Upper lobe of left lung (tissue), 4 donors: ENCODE data around the gene SLC17A8.

Experiments used
- CTCF ChIP-seq, 6 experiments: fragments of 450-650 bp in 4 of 6; fragments of 200-600 bp in 2 of 6; sonication (generic) in 2 of 6; IDR thresholded peaks; one replicate each; pipeline ENCODE4 v1.5.1; 2016 to 2019; ENCODE audit warnings: antibody characterized with exemption in 6 of 6
- POLR2A ChIP-seq, 4 donors: fragments of 450-650 bp; IDR thresholded peaks; one replicate each; pipeline ENCODE4 v1.5.1; 2016 to 2017; ENCODE audit warnings: antibody characterized with exemption in 4 of 4, mild to moderate bottlenecking in 2 of 4
- POLR2AphosphoS5 ChIP-seq, 2 donors: sonication (generic); formaldehyde crosslinking; IDR thresholded peaks; one replicate each; pipeline ENCODE4 v1.5.1; 2017; ENCODE audit warnings: antibody characterized with exemption in 2 of 2

DNA sequence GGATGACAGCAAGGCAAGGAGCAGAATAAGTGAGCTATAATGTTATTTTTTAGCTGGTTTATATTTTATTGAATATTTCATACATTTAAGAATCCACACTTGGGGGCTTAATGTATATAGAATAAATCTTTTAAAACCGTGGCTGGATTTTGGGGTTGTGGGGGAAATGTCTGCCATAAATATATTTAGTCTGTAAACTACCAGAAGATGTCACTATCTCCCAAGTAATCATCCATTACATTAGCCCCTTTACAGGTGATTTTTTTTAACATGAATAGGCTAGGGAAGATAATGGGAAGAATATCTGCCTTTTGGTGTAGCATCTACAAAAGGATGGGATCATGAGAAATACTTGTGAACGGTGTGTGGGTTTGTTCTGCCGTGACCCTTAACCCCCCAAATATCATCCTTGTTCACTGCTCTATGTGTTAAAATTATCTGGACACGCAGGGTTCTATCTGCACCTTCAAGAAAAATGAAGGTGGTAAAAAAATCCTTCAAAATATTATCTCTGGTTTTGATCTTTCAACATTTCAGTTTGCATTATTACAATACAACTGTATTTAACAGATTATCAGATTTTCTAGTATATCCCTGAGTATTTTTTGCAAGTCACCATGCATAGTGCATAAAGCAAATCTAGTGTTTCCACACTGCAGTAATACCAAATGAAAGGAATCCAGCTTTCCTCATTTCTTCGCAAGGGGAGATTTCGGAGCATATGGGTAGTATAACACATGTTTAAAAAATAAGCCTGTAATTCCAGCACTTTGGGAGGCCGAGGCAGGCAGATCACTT, 8.0 kb upstream of the SLC17A8 start:
- TF ChIP-seq CTCF (IDR thresholded peaks at IDR 0.05) = no peak
- TF ChIP-seq POLR2AphosphoS5 (IDR thresholded peaks at IDR 0.05) = no peak
- TF ChIP-seq POLR2A (IDR thresholded peaks at IDR 0.05) = no peak
